AG04450 (cell line): ENCODE measurements around the gene RBM38. TPM values are rescaled to one million over a fixed set of nuclear protein-coding genes. Genes with fewer than 3 reads are reported as not detected.

Source experiments
- CTCF ChIA-PET: fragments of 300-600, 350-600 bp; formaldehyde crosslinking; extraction: SDS; loops from one replicate; lab custom pipeline; 2022; ENCODE audit warnings: antibody characterized with exemption, inconsistent platforms; lab: Charles Lee
- POLR2A ChIA-PET: fragments of 350-600 bp; formaldehyde crosslinking; extraction: SDS; loops from one replicate; lab custom pipeline; 2021; ENCODE audit warnings: antibody characterized with exemption, inconsistent platforms; lab: Yijun Ruan, JAX
- DNase-seq: peaks from one replicate; pipeline ENCODE4 v3.0.0-alpha.2; 2011; ENCODE audit warnings: low read depth, low spot score
- H3K27ac ChIP-seq: one replicate; pipeline ENCODE4 v1.5.1; 2012; ENCODE audit warnings: low read depth, low read length, control low read depth
- H3K27me3 ChIP-seq: one replicate; pipeline ENCODE4 v1.6.0; 2012; ENCODE audit warnings: low read length; ENCODE audit not compliant: control insufficient read depth, insufficient read depth
- H3K4me3 ChIP-seq: 2 replicates; pipeline ENCODE4 v1.5.1; 2011; ENCODE audit warnings: mild to moderate bottlenecking, low read depth, low read length, control low read depth
- H3K9me3 ChIP-seq: 2 replicates; pipeline ENCODE4 v1.5.1; 2012; ENCODE audit warnings: low read length; ENCODE audit not compliant: control insufficient read depth, insufficient read depth
- CTCF ChIP-seq: IDR thresholded peaks from 2 replicates; pipeline ENCODE4 v1.5.1; 2011; ENCODE audit warnings: low read depth, low read length, control low read depth, inconsistent platforms
- polyA plus RNA-seq: library from polyadenylated mRNA; depleted of rRNA; stranded (reverse); fragments of >200 nt; gene quantifications from 2 replicates; pipeline ENCODE4 v1.2.3, GENCODE V29; 2011

The RBM38 gene
- polyA plus RNA-seq, 1 experiment, result 5.2 TPM

- CTCF ChIA-PET, result no interaction called here
- POLR2A ChIA-PET, result interaction anchor here (0.6 kb wide), 1 partner anchor 397 kb away, joined by 4 read pairs; no protein-coding TSS in a partner anchor
Observed at GRCh38 chr20:57431539-57431835, 40.3 kb downstream of the RBM38 start.

GRCh38 chr20:57432480-57432861, 41.3 kb downstream of the RBM38 start:
- no peak overlapping the region for H3K4me3 ChIP-seq
- ChIA-PET POLR2A (no interaction called here), CTCF (no interaction called here)
- no peak for TF ChIP-seq CTCF
- no peak overlapping the region for H3K27ac ChIP-seq
- H3K27me3 ChIP-seq, result peaks cover 6% of the 10 kb centered on the region
- no peak for DNase-seq
- peaks cover 9% of the 10 kb centered on the region for H3K9me3 ChIP-seq

More at GRCh38 chr20:57431539-57431835, 40.3 kb downstream of the RBM38 start:
- no peaks in the 10 kb centered on the region for H3K9me3 ChIP-seq
- no peak for DNase-seq
- H3K4me3 ChIP-seq, result no peak overlapping the region
- no peak for TF ChIP-seq CTCF
- peaks cover 7% of the 10 kb centered on the region for H3K27me3 ChIP-seq
- H3K27ac ChIP-seq, result no peak overlapping the region

- ChIA-PET POLR2A (no interaction called here), CTCF (no interaction called here)
- DNase-seq, result no peak
- no peak for TF ChIP-seq CTCF
- H3K9me3 ChIP-seq, result peaks cover 14% of the 10 kb centered on the region
- no peak overlapping the region for H3K4me3 ChIP-seq
- peaks cover 5% of the 10 kb centered on the region for H3K27me3 ChIP-seq
- H3K27ac ChIP-seq, result no peak overlapping the region
Observed at GRCh38 chr20:57432862-57433491, 41.8 kb downstream of the RBM38 start.

GRCh38 chr20:57433657-57434389, 42.6 kb downstream of the RBM38 start:
- Histone ChIP-seq H3K27ac (no peak overlapping the region), H3K9me3 (peaks cover 14% of the 10 kb centered on the region), H3K4me3 (no peak overlapping the region), H3K27me3 (peaks cover 5% of the 10 kb centered on the region)
- no peak for TF ChIP-seq CTCF
- ChIA-PET CTCF (no interaction called here), POLR2A (no interaction called here)
- no peak for DNase-seq

GRCh38 chr20:57434390-57434700, 43.1 kb downstream of the RBM38 start:
- no peak for DNase-seq
- CTCF ChIA-PET, result interaction anchor here (0.5 kb wide), 1 partner anchor 11 kb away, joined by 3 read pairs; no protein-coding TSS in a partner anchor
- POLR2A ChIA-PET, result no interaction called here
- Histone ChIP-seq H3K9me3 (peaks cover 14% of the 10 kb centered on the region), H3K27ac (no peak overlapping the region), H3K27me3 (peaks cover 5% of the 10 kb centered on the region), H3K4me3 (no peak overlapping the region)
- TF ChIP-seq CTCF, result no peak
